Measurements from ENCODE around the gene ULK4.
"Not testable (repeated sequence)": the region's sequence is repeated elsewhere in the genome, so short reads cannot be mapped to it uniquely, and the experiment has no call there.

Gene ULK4

GRCh38 chr3:41987627-41988026 is 25.7 kb upstream of the ULK4 start:
- H3K9me3 ChIP-seq (ENCODE audit: control insufficient read depth, insufficient read depth, low read length), result no peaks in the 10 kb centered on the region
- no peak overlapping the region for H3K9ac ChIP-seq (ENCODE audit: low read depth, low read length)
- no peak overlapping the region for H3K4me3 ChIP-seq (ENCODE audit: low read depth, low read length)
- no peak overlapping the region for H3K27ac ChIP-seq (ENCODE audit: low read depth, low read length)
- H3K36me3 ChIP-seq (ENCODE audit: control insufficient read depth, insufficient read depth, low read length), result no peaks in the 10 kb centered on the region
- H3K4me1 ChIP-seq (ENCODE audit: control insufficient read depth, insufficient read depth, low read length), result no peaks in the 10 kb centered on the region
- H3K27me3 ChIP-seq (ENCODE audit: control insufficient read depth, insufficient read depth, low read length), result no peaks in the 10 kb centered on the region

- Histone ChIP-seq H3K27me3 (ENCODE audit: control insufficient read depth, insufficient read depth, low read length) (no peaks in the 10 kb centered on the region), H3K4me1 (ENCODE audit: control insufficient read depth, insufficient read depth, low read length) (no peaks in the 10 kb centered on the region), H3K9ac (ENCODE audit: low read depth, low read length) (no peak overlapping the region), H3K9me3 (ENCODE audit: control insufficient read depth, insufficient read depth, low read length) (no peaks in the 10 kb centered on the region), H3K4me3 (ENCODE audit: low read depth, low read length) (no peak overlapping the region), H3K27ac (ENCODE audit: low read depth, low read length) (no peak overlapping the region), H3K36me3 (ENCODE audit: control insufficient read depth, insufficient read depth, low read length) (no peaks in the 10 kb centered on the region)
These were observed 24.7 kb upstream of the ULK4 start for GRCh38 chr3:41986561-41986960.

- no peaks in the 10 kb centered on the region for H3K4me1 ChIP-seq (ENCODE audit: control insufficient read depth, insufficient read depth, low read length)
- H3K27me3 ChIP-seq (ENCODE audit: control insufficient read depth, insufficient read depth, low read length), result no peaks in the 10 kb centered on the region
- no peak overlapping the region for H3K4me3 ChIP-seq (ENCODE audit: low read depth, low read length)
- no peak overlapping the region for H3K27ac ChIP-seq (ENCODE audit: low read depth, low read length)
- H3K9ac ChIP-seq (ENCODE audit: low read depth, low read length), result no peak overlapping the region
- H3K9me3 ChIP-seq (ENCODE audit: control insufficient read depth, insufficient read depth, low read length), result no peaks in the 10 kb centered on the region
- H3K36me3 ChIP-seq (ENCODE audit: control insufficient read depth, insufficient read depth, low read length), result no peaks in the 10 kb centered on the region
These were observed 23.1 kb upstream of the ULK4 start for GRCh38 chr3:41985018-41985417.

- not testable (repeated sequence) for H3K27me3 ChIP-seq (ENCODE audit: control insufficient read depth, insufficient read depth, low read length); H3K27ac ChIP-seq (ENCODE audit: low read depth, low read length); H3K4me1 ChIP-seq (ENCODE audit: control insufficient read depth, insufficient read depth, low read length); H3K9me3 ChIP-seq (ENCODE audit: control insufficient read depth, insufficient read depth, low read length); H3K36me3 ChIP-seq (ENCODE audit: control insufficient read depth, insufficient read depth, low read length); H3K9ac ChIP-seq (ENCODE audit: low read depth, low read length); H3K4me3 ChIP-seq (ENCODE audit: low read depth, low read length)
These were observed 21.2 kb upstream of the ULK4 start for GRCh38 chr3:41983091-41983490.

- not testable (repeated sequence) for H3K9me3 ChIP-seq (ENCODE audit: control insufficient read depth, insufficient read depth, low read length); H3K9ac ChIP-seq (ENCODE audit: low read depth, low read length); H3K4me1 ChIP-seq (ENCODE audit: control insufficient read depth, insufficient read depth, low read length); H3K4me3 ChIP-seq (ENCODE audit: low read depth, low read length); H3K36me3 ChIP-seq (ENCODE audit: control insufficient read depth, insufficient read depth, low read length); H3K27me3 ChIP-seq (ENCODE audit: control insufficient read depth, insufficient read depth, low read length); H3K27ac ChIP-seq (ENCODE audit: low read depth, low read length)
These were observed 15.5 kb upstream of the ULK4 start for GRCh38 chr3:41977401-41977800.

- Histone ChIP-seq H3K27ac (ENCODE audit: low read depth, low read length) (no peak overlapping the region), H3K4me1 (ENCODE audit: control insufficient read depth, insufficient read depth, low read length) (no peaks in the 10 kb centered on the region), H3K27me3 (ENCODE audit: control insufficient read depth, insufficient read depth, low read length) (no peaks in the 10 kb centered on the region), H3K4me3 (ENCODE audit: low read depth, low read length) (no peak overlapping the region), H3K9me3 (ENCODE audit: control insufficient read depth, insufficient read depth, low read length) (no peaks in the 10 kb centered on the region), H3K36me3 (ENCODE audit: control insufficient read depth, insufficient read depth, low read length) (no peaks in the 10 kb centered on the region), H3K9ac (ENCODE audit: low read depth, low read length) (no peak overlapping the region)
These were observed 13.7 kb upstream of the ULK4 start for GRCh38 chr3:41975416-41976103.

- no peaks in the 10 kb centered on the region for H3K9me3 ChIP-seq (ENCODE audit: control insufficient read depth, insufficient read depth, low read length)
- H3K9ac ChIP-seq (ENCODE audit: low read depth, low read length), result no peak overlapping the region
- H3K4me3 ChIP-seq (ENCODE audit: low read depth, low read length), result no peak overlapping the region
- H3K27ac ChIP-seq (ENCODE audit: low read depth, low read length), result no peak overlapping the region
- no peaks in the 10 kb centered on the region for H3K27me3 ChIP-seq (ENCODE audit: control insufficient read depth, insufficient read depth, low read length)
- no peaks in the 10 kb centered on the region for H3K36me3 ChIP-seq (ENCODE audit: control insufficient read depth, insufficient read depth, low read length)
- no peaks in the 10 kb centered on the region for H3K4me1 ChIP-seq (ENCODE audit: control insufficient read depth, insufficient read depth, low read length)
These were observed 12.3 kb upstream of the ULK4 start for GRCh38 chr3:41974223-41974622.

- Histone ChIP-seq H3K27me3 (ENCODE audit: control insufficient read depth, insufficient read depth, low read length) (no peaks in the 10 kb centered on the region), H3K4me3 (ENCODE audit: low read depth, low read length) (no peak overlapping the region), H3K36me3 (ENCODE audit: control insufficient read depth, insufficient read depth, low read length) (no peaks in the 10 kb centered on the region), H3K4me1 (ENCODE audit: control insufficient read depth, insufficient read depth, low read length) (no peaks in the 10 kb centered on the region), H3K27ac (ENCODE audit: low read depth, low read length) (no peak overlapping the region), H3K9me3 (ENCODE audit: control insufficient read depth, insufficient read depth, low read length) (no peaks in the 10 kb centered on the region), H3K9ac (ENCODE audit: low read depth, low read length) (no peak overlapping the region)
These were observed 10.9 kb upstream of the ULK4 start for GRCh38 chr3:41972802-41973201.

GRCh38 chr3:41966206-41966605 is 4.3 kb upstream of the ULK4 start:
- Histone ChIP-seq H3K4me3 (ENCODE audit: low read depth, low read length) (no peak overlapping the region), H3K27me3 (ENCODE audit: control insufficient read depth, insufficient read depth, low read length) (no peaks in the 10 kb centered on the region), H3K36me3 (ENCODE audit: control insufficient read depth, insufficient read depth, low read length) (no peaks in the 10 kb centered on the region), H3K9ac (ENCODE audit: low read depth, low read length) (no peak overlapping the region), H3K27ac (ENCODE audit: low read depth, low read length) (no peak overlapping the region), H3K9me3 (ENCODE audit: control insufficient read depth, insufficient read depth, low read length) (no peaks in the 10 kb centered on the region), H3K4me1 (ENCODE audit: control insufficient read depth, insufficient read depth, low read length) (no peaks in the 10 kb centered on the region)

GRCh38 chr3:41963823-41964222 is 1.9 kb upstream of the ULK4 start:
- H3K9me3 ChIP-seq (ENCODE audit: control insufficient read depth, insufficient read depth, low read length), result no peaks in the 10 kb centered on the region
- no peaks in the 10 kb centered on the region for H3K27me3 ChIP-seq (ENCODE audit: control insufficient read depth, insufficient read depth, low read length)
- H3K27ac ChIP-seq (ENCODE audit: low read depth, low read length), result no peak overlapping the region
- no peaks in the 10 kb centered on the region for H3K36me3 ChIP-seq (ENCODE audit: control insufficient read depth, insufficient read depth, low read length)
- H3K4me3 ChIP-seq (ENCODE audit: low read depth, low read length), result no peak overlapping the region
- H3K4me1 ChIP-seq (ENCODE audit: control insufficient read depth, insufficient read depth, low read length), result no peaks in the 10 kb centered on the region
- H3K9ac ChIP-seq (ENCODE audit: low read depth, low read length), result no peak overlapping the region

GRCh38 chr3:41960826-41961750 is 815 bp downstream of the ULK4 start:
- Histone ChIP-seq H3K27ac (ENCODE audit: low read depth, low read length) (peak overlapping the region; percentile 30), H3K9me3 (ENCODE audit: control insufficient read depth, insufficient read depth, low read length) (no peaks in the 10 kb centered on the region), H3K27me3 (ENCODE audit: control insufficient read depth, insufficient read depth, low read length) (no peaks in the 10 kb centered on the region), H3K9ac (ENCODE audit: low read depth, low read length) (peak overlapping the region; percentile 58), H3K4me1 (ENCODE audit: control insufficient read depth, insufficient read depth, low read length) (no peaks in the 10 kb centered on the region), H3K4me3 (ENCODE audit: low read depth, low read length) (peak overlapping the region; percentile 93), H3K36me3 (ENCODE audit: control insufficient read depth, insufficient read depth, low read length) (no peaks in the 10 kb centered on the region)
